NCI-H2107 treated with DMSO at 0.1 percent for 48 hours (cell line): ENCODE results near the gene LCMT1.

ENCODE experiments used
- DNase-seq: peaks from one replicate; lab custom pipeline; 2025; ENCODE audit not compliant: unreplicated experiment; lab: John Stamatoyannopoulos, UW

Gene LCMT1

DNA sequence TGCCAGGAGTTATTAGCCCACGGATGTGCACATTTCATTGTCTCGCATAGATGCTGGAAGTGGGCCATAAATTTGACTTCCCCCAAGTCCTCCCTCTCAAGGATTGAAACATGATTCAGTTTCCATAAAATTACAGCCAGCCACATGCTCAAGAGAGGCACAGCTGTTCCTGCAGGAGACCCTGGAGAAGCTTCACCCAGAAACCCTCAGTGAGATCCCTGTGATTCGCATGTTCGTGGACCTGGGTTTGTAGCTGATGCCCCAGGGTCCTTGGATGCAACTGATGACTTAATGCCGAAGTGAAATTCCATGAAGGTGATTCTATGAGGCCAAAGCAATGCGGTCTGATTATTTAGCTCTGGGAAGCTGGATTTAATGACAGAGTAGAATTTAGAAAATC lies 80.6 kb downstream of the LCMT1 start:
- DNase-seq: no peak

DNA sequence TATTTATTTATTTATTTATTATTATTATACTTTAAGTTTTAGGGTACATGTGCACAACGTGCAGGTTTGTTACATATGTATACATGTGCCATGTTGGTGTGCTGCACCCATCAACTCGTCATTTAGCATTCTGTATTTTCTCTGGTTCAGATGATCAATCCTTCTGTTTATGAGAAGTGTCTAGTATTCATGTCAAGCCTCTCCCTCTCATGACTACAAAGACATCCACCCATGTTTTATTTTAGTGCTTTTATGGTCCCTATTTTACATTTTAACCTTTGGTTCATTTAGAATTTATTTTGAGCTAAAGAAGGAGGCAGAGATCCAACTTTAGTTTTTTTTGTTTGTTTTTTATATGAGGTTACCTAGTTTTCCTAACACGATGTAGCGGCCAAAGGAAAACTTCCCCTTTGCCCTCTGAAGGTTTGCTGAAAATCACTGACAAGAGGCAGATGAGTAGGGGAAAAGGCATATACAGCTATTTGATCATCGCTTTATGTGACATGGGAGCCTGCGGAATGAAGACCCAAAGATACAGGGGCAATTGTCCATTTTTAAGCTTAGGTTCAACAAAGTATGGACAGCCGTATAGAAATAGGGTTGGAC lies 82.8 kb downstream of the LCMT1 start:
- DNase-seq: no peak

DNA sequence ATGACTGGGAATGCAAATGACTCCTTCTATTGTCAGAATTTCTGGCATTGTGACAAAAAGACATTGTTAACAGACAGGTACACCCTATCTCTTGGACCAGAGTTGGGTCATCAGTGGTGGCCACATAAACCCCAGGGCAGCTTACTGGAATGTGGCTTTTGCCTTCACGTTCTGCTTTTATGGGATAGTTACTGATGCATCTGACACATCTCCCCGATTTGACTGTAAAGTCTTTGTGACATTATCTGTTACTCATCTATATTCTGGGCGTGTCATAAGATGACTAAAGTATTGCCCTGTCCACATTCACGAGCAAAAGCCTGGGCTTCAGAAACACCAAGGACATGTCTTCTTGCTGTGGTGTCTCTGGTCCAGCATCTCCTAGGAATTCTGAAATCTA lies 86.5 kb downstream of the LCMT1 start:
- no peak for DNase-seq

- DNase-seq: no peak
These were observed 87.9 kb downstream of the LCMT1 start for GRCh38 chr16:25199457-25199856.

GRCh38 chr16:25210758-25211157 lies 99.2 kb downstream of the LCMT1 start:
- DNase-seq: no peak

GRCh38 chr16:25212636-25213035 lies 101.1 kb downstream of the LCMT1 start:
- DNase-seq: no peak

GRCh38 chr16:25213709-25214397 lies 102.3 kb downstream of the LCMT1 start:
- DNase-seq: no peak

GRCh38 chr16:25217112-25217511 lies 105.6 kb downstream of the LCMT1 start:
- no peak for DNase-seq

DNA sequence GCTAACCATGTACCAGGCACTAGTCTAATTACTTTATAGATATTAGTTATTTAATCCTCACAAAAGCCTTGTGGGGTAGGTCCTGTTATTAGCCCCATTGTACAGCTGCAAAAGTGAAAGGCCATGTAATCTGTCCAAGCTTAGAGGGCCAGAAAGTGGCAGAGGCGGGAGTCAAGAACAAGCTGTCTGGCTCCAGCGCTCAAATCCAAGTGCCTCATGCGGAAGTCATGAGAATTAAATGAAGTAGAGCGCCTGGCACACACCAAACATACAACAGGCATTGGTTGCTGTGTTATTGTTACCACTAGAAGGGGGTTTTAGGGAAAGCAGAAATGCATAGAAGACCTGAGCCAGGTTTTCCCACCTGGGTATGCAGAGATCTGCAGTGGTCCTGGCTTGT lies 106.4 kb downstream of the LCMT1 start:
- DNase-seq: no peak

- no peak for DNase-seq
These were observed 107.7 kb downstream of the LCMT1 start for GRCh38 chr16:25219070-25219737.

DNA sequence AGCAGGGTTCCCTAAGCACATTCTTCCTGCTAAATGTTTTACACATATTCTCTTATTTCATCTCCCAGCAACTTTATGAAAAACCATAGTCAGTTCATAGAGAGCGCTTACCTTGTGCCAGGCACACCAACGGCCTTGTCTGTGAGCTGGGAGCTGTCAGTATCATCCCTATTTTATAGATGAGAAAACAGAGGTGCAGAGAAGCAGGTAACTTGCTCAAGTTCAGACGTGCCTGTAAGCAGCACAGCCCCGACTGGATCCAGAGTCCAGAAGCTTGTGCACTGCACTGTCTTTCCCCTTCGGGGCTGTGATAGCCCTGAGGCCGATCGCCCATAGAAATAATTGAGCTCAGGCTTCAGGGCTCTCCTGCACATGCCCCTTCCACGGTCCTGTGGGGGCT lies 111.4 kb downstream of the LCMT1 start:
- DNase-seq: no peak

DNA sequence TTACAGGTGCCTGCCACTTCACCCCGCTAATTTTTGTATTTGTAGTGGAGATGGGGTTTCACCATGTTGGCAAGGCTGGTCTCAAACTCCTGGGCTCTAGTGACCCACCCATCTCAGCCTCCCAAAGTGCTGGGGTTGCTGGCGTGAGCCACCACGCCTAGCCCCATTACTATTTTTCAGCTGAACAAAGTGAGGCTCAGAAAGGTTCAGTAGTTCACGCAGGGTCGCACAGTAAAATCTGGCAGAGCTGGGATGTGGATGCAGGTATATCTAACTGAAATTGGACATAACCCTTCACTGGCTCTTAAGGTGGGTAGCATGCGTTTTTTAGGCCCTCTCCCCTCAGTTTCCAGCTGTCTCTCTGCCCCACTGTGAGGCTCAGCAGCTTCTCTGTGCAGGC lies 112.4 kb downstream of the LCMT1 start:
- no peak for DNase-seq

DNA sequence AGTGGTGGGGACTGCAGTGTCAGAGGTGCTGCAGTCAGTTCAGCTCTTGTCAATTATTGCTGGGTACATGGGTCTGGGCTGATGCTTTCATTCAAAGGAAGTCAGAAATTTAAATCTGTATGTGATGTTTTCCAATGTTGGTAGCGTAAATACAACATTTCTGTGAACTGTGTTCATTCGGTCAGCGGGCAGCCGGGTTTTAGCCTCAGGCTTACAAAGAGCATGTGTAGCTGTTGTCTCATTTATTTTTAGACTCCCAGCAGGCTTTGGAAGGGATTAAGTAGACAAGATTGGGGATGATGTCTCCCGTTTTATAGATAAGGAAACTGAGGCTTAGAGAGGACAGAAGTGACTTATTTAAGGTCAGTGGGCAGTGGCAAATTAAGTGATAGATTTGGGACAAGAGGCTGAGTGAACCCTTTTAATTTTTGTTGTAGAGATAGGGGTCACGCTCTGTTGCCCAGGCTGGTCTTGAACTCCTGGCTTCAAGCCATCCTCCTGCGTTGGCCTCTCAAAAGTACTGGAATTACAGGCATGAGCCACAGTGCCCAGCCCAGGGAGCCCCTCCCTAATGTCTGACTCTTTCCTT lies 113.3 kb downstream of the LCMT1 start:
- DNase-seq: no peak
